Skin of body (tissue), 2 donors: Measurements from ENCODE around the gene ACTL6A. TPM values are rescaled to one million over a fixed set of nuclear protein-coding genes. Genes with fewer than 3 reads are reported as not detected.
"Not testable (repeated sequence)": the region's sequence is repeated elsewhere in the genome, so short reads cannot be mapped to it uniquely, and the experiment has no call there.

Experiments
- DNase-seq: peaks from one replicate; lab custom pipeline; 2025; lab: John Stamatoyannopoulos, UW
- total RNA-seq: library from RNA; depleted of rRNA; stranded (reverse); fragments of >200 nt; gene quantifications from one replicate; pipeline ENCODE4 v1.2.3, GENCODE V29; 2014

The ACTL6A gene
- total RNA-seq: 45.8 TPM

GRCh38 chr3:179562591-179563270, at the start of gene ACTL6A:
Gene ACTL6A (plus strand): TSS chr3:179562926. CDS start chr3:179563093, 167 bp downstream.
- DNase-seq: peak; percentile 99

- DNase-seq: no peak
These were observed 48.9 kb upstream of the ACTL6A start for GRCh38 chr3:179513862-179514261.

- DNase-seq: not testable (repeated sequence)
These were observed 46.1 kb upstream of the ACTL6A start for GRCh38 chr3:179516461-179517251.

GRCh38 chr3:179526482-179526881, 36.2 kb upstream of the ACTL6A start:
- DNase-seq: no peak

- peak; percentile 96 for DNase-seq
These were observed 35.7 kb upstream of the ACTL6A start for GRCh38 chr3:179526989-179527391.

GRCh38 chr3:179528772-179529171, 34.0 kb upstream of the ACTL6A start:
- DNase-seq: no peak

GRCh38 chr3:179531576-179531975, 31.1 kb upstream of the ACTL6A start:
- no peak for DNase-seq

GRCh38 chr3:179533274-179533673, 29.5 kb upstream of the ACTL6A start:
- no peak for DNase-seq

GRCh38 chr3:179536256-179536655, 26.5 kb upstream of the ACTL6A start:
- no peak for DNase-seq

GRCh38 chr3:179541094-179541493, 21.6 kb upstream of the ACTL6A start:
- DNase-seq: no peak

GRCh38 chr3:179541596-179541995, 21.1 kb upstream of the ACTL6A start:
- DNase-seq: no peak

GRCh38 chr3:179542375-179542774, 20.4 kb upstream of the ACTL6A start:
- DNase-seq: no peak

GRCh38 chr3:179544981-179545645, 17.6 kb upstream of the ACTL6A start:
- DNase-seq: no peak

- no peak for DNase-seq
These were observed 15.9 kb upstream of the ACTL6A start for GRCh38 chr3:179546814-179547241.

- peak; percentile 67 for DNase-seq
These were observed 11.2 kb upstream of the ACTL6A start for GRCh38 chr3:179551349-179552105.

GRCh38 chr3:179558742-179559364, 3.9 kb upstream of the ACTL6A start:
- peak; percentile 62 for DNase-seq

- no peak for DNase-seq
These were observed 1.9 kb upstream of the ACTL6A start for GRCh38 chr3:179560791-179561190.

- DNase-seq: no peak
These were observed 601 bp downstream of the ACTL6A start for GRCh38 chr3:179563271-179563783.

GRCh38 chr3:179565496-179565895, 2.8 kb downstream of the ACTL6A start:
- no peak for DNase-seq

GRCh38 chr3:179580992-179581391, 18.3 kb downstream of the ACTL6A start:
- no peak for DNase-seq

- DNase-seq: peak; percentile 6
These were observed 26.4 kb downstream of the ACTL6A start for GRCh38 chr3:179589143-179589542.
